Lower leg skin (tissue), 3 donors: ENCODE data around the gene UTP14A.

ENCODE experiments used
- POLR2A ChIP-seq, 2 donors: fragments of 450-650 bp; IDR thresholded peaks; one replicate each; pipeline ENCODE4 v1.6.1; 2016 to 2017; ENCODE audit warnings: antibody characterized with exemption in 2 of 2, mild to moderate bottlenecking in 1 of 2, moderate library complexity in 1 of 2
- TF ChIP-seq, protein P1 (sequence below), 3 donors: fragments of 450-650 bp; IDR thresholded peaks; one replicate each; pipeline ENCODE4 v1.5.1; 2016; ENCODE audit warnings: antibody characterized with exemption in 3 of 3, mild to moderate bottlenecking in 3 of 3, moderate library complexity in 2 of 3

DNA sequence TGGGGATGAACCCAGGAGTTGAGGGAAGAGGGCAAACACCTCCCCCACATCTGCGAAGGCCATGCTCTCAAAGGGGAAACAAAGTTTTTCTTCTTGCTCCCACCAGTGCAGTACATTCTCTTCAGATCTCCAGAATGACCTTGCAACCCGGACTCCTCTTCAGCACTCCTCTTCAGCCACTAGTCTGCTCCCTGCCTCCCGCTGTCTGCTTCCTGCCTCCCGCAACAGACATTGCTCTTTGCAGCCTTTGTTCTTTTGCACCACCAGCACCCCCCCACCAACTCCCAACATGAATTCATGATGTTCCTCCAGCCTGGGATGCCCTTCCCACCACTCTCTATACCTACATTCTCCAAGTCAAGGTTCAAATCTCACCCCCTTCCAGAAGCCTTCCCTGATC is 32.1 kb downstream of the UTP14A start:
- TF ChIP-seq, protein P1, sequence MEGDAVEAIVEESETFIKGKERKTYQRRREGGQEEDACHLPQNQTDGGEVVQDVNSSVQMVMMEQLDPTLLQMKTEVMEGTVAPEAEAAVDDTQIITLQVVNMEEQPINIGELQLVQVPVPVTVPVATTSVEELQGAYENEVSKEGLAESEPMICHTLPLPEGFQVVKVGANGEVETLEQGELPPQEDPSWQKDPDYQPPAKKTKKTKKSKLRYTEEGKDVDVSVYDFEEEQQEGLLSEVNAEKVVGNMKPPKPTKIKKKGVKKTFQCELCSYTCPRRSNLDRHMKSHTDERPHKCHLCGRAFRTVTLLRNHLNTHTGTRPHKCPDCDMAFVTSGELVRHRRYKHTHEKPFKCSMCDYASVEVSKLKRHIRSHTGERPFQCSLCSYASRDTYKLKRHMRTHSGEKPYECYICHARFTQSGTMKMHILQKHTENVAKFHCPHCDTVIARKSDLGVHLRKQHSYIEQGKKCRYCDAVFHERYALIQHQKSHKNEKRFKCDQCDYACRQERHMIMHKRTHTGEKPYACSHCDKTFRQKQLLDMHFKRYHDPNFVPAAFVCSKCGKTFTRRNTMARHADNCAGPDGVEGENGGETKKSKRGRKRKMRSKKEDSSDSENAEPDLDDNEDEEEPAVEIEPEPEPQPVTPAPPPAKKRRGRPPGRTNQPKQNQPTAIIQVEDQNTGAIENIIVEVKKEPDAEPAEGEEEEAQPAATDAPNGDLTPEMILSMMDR (IDR thresholded peaks at IDR 0.05) = no peak
- TF ChIP-seq POLR2A (IDR thresholded peaks at IDR 0.05) = no peak
